CD8-positive, alpha-beta memory T cell (primary cell): Measurements from ENCODE around the gene ZNF808. TPM values are rescaled to one million over a fixed set of nuclear protein-coding genes. Genes with fewer than 3 reads are reported as not detected.
"Not testable (repeated sequence)": the region's sequence is repeated elsewhere in the genome, so short reads cannot be mapped to it uniquely, and the experiment has no call there.

ENCODE experiments used
- CTCF ChIA-PET: fragments of 350-600 bp; sonication (Branson Sonifier 250); formaldehyde crosslinking; loops from one replicate; lab custom pipeline; 2021; ENCODE audit warnings: antibody characterized with exemption; lab: Charles Lee
- POLR2A ChIA-PET: fragments of 350-600 bp; sonication (Branson Sonifier 250); formaldehyde crosslinking; loops from one replicate; lab custom pipeline; 2021; ENCODE audit warnings: antibody characterized with exemption; lab: Charles Lee
- DNase-seq, 5 donors: peaks; one replicate each; pipeline versions ENCODE4 v3.0.0 to v3.0.0-alpha.2; 2020 to 2022; ENCODE audit warnings: mixed read lengths in 1 of 5
- H3K27ac ChIP-seq: one replicate; pipeline ENCODE4 v1.7.0; 2013; ENCODE audit warnings: low read depth, mild to moderate bottlenecking, low read length, moderate library complexity
- H3K27me3 ChIP-seq: 2 replicates; pipeline ENCODE4 v1.7.0; 2013; ENCODE audit warnings: low read length, mild to moderate bottlenecking; ENCODE audit not compliant: insufficient read depth, poor library complexity, severe bottlenecking
- H3K36me3 ChIP-seq: 2 replicates; pipeline ENCODE4 v1.7.0; 2013; ENCODE audit warnings: mild to moderate bottlenecking, low read length, moderate library complexity; ENCODE audit not compliant: insufficient read depth
- H3K4me1 ChIP-seq: 2 replicates; pipeline ENCODE4 v1.7.0; 2013; ENCODE audit warnings: mild to moderate bottlenecking, low read length, moderate library complexity; ENCODE audit not compliant: insufficient read depth
- H3K4me3 ChIP-seq: 2 replicates; pipeline ENCODE4 v1.7.0; 2013; ENCODE audit warnings: mild to moderate bottlenecking, low read length
- H3K9me3 ChIP-seq: 2 replicates; pipeline ENCODE4 v1.7.0; 2013; ENCODE audit warnings: mild to moderate bottlenecking, low read length
- H3K27ac Mint-ChIP-seq, 8 donors: one replicate each; pipeline ENCODE4 v1.8.0; 2020 to 2021; ENCODE audit warnings: mixed read lengths in 8 of 8, mild to moderate bottlenecking in 6 of 8, inconsistent platforms in 3 of 8, moderate library complexity in 3 of 8
- H3K27me3 Mint-ChIP-seq, 2 donors: one replicate each; pipeline ENCODE4 v1.8.0; 2020 to 2021; ENCODE audit warnings: mixed read lengths in 2 of 2, mild to moderate bottlenecking in 1 of 2, moderate library complexity in 1 of 2
- H3K36me3 Mint-ChIP-seq, 3 donors: one replicate each; pipeline ENCODE4 v1.8.0; 2020 to 2021; ENCODE audit warnings: mixed read lengths in 3 of 3, inconsistent platforms in 1 of 3, mild to moderate bottlenecking in 1 of 3
- H3K4me1 Mint-ChIP-seq, 3 donors: one replicate each; pipeline ENCODE4 v1.8.0; 2020 to 2021; ENCODE audit warnings: mixed read lengths in 3 of 3, inconsistent platforms in 1 of 3, mild to moderate bottlenecking in 1 of 3
- H3K4me3 Mint-ChIP-seq, 7 donors: one replicate each; pipeline ENCODE4 v1.8.0; 2020 to 2021; ENCODE audit warnings: mixed read lengths in 7 of 7, mild to moderate bottlenecking in 6 of 7, moderate library complexity in 4 of 7, inconsistent platforms in 2 of 7
- H3K9me3 Mint-ChIP-seq, 5 donors: one replicate each; pipeline ENCODE4 v1.8.0; 2020 to 2022; ENCODE audit warnings: mixed read lengths in 5 of 5, mild to moderate bottlenecking in 3 of 5, moderate library complexity in 2 of 5, inconsistent platforms in 1 of 5
- polyA plus RNA-seq: library from polyadenylated mRNA; unstranded; fragments of 300-500 nt; fragmentation: Illumina TruSeq; gene quantifications from one replicate; pipeline ENCODE4 v1.2.3, GENCODE V29; 2021
- total RNA-seq, 2 experiments: library from RNA; stranded (reverse); gene quantifications; one replicate each; pipeline ENCODE4 v1.2.3, GENCODE V29; 2021

Gene ZNF808
- total and polyA plus RNA-seq, 3 experiments from 2014 or later, result 14.4 to 31.9 (median 28.2) TPM

GRCh38 chr19:52601025-52601973 lies 73.8 kb downstream of the ZNF808 start:
- Mint-ChIP-seq H3K36me3 (peaks cover 7 to 27% (median 25%) of the 10 kb centered on the region in 3 donors), H3K4me3 (peak overlapping the region; percentile 89 to 98 (median 94)), H3K27ac (peak overlapping the region; percentile 59 to 97 (median 89)), H3K4me1 (peaks cover 32 to 49% (median 40%) of the 10 kb centered on the region in 3 donors), H3K9me3 (peaks cover 2 to 30% (median 16%) of the 10 kb centered on the region in 5 donors), H3K27me3 (no peaks in the 10 kb centered on the region)
- Histone ChIP-seq H3K4me1 (peaks cover 9% of the 10 kb centered on the region), H3K27me3 (no peaks in the 10 kb centered on the region), H3K27ac (peak overlapping the region; percentile 63), H3K9me3 (peaks cover 5% of the 10 kb centered on the region), H3K36me3 (peaks cover 5% of the 10 kb centered on the region), H3K4me3 (peak overlapping the region; percentile 84)
- DNase-seq, result peak; percentile 88 to 95 (median 92)
- CTCF ChIA-PET, result no interaction called here
- POLR2A ChIA-PET, result no interaction called here

GRCh38 chr19:52601974-52602366 lies 74.5 kb downstream of the ZNF808 start:
- H3K27me3 Mint-ChIP-seq, CTCF ChIA-PET, H3K36me3 ChIP-seq, H3K27me3 ChIP-seq, POLR2A ChIA-PET, DNase-seq, H3K4me1 ChIP-seq, H3K9me3 ChIP-seq: not testable (repeated sequence)
- H3K4me3 Mint-ChIP-seq, result peak overlapping the region; percentile 89 to 98 (median 94)
- peaks cover 8 to 26% (median 21%) of the 10 kb centered on the region in 3 donors for H3K36me3 Mint-ChIP-seq
- peak overlapping the region; percentile 84 for H3K4me3 ChIP-seq
- H3K27ac Mint-ChIP-seq, result peak overlapping the region in 7 of 8 donors; percentile 59 to 97 (median 87)
- peaks cover 36 to 56% (median 43%) of the 10 kb centered on the region in 3 donors for H3K4me1 Mint-ChIP-seq
- peak overlapping the region; percentile 63 for H3K27ac ChIP-seq
- peaks cover 0 to 30% (median 16%) of the 10 kb centered on the region in 5 donors for H3K9me3 Mint-ChIP-seq

- no peaks in the 10 kb centered on the region for H3K9me3 ChIP-seq
- ChIA-PET CTCF (no interaction called here), POLR2A (interaction anchor here (0.6 kb wide), 1 partner anchor 64 kb away, joined by 7 read pairs; no protein-coding TSS in a partner anchor)
- H3K36me3 ChIP-seq, result peaks cover 5% of the 10 kb centered on the region
- H3K27me3 ChIP-seq, result no peaks in the 10 kb centered on the region
- peaks cover 0 to 26% (median 10%) of the 10 kb centered on the region in 5 donors for H3K9me3 Mint-ChIP-seq
- H3K27ac ChIP-seq, result no peak overlapping the region
- H3K36me3 Mint-ChIP-seq, result peaks cover 7 to 22% (median 18%) of the 10 kb centered on the region in 3 donors
- no peak overlapping the region for H3K4me3 ChIP-seq
- no peak for DNase-seq
- H3K27ac Mint-ChIP-seq, result no peak overlapping the region
- peak overlapping the region in 6 of 7 donors; percentile 45 to 95 (median 92) for H3K4me3 Mint-ChIP-seq
- no peaks in the 10 kb centered on the region for H3K27me3 Mint-ChIP-seq
- peaks cover 36 to 58% (median 43%) of the 10 kb centered on the region in 3 donors for H3K4me1 Mint-ChIP-seq
- peaks cover 9% of the 10 kb centered on the region for H3K4me1 ChIP-seq
Observed at GRCh38 chr19:52602941-52603340, 75.5 kb downstream of the ZNF808 start.

- Histone ChIP-seq H3K36me3 (peaks cover 5% of the 10 kb centered on the region), H3K27ac (no peak overlapping the region), H3K9me3 (no peaks in the 10 kb centered on the region), H3K27me3 (no peaks in the 10 kb centered on the region), H3K4me3 (no peak overlapping the region), H3K4me1 (peaks cover 9% of the 10 kb centered on the region)
- H3K4me3 Mint-ChIP-seq, result peak overlapping the region in 5 of 7 donors; percentile 19 to 94 (median 46)
- ChIA-PET POLR2A (interaction anchor here (0.6 to 0.7 kb wide), 2 partner anchors 268 to 339 kb away, joined by 5 to 6 read pairs; partner anchors contain the start of gene ZNF610), CTCF (no interaction called here)
- DNase-seq, result no peak
- H3K9me3 Mint-ChIP-seq, result peaks cover 0 to 30% (median 12%) of the 10 kb centered on the region in 5 donors
- no peak overlapping the region for H3K27ac Mint-ChIP-seq
- H3K4me1 Mint-ChIP-seq, result peaks cover 37 to 61% (median 45%) of the 10 kb centered on the region in 3 donors
- no peaks in the 10 kb centered on the region for H3K27me3 Mint-ChIP-seq
- peaks cover 7 to 25% (median 18%) of the 10 kb centered on the region in 3 donors for H3K36me3 Mint-ChIP-seq
Observed at GRCh38 chr19:52603558-52604207, 76.2 kb downstream of the ZNF808 start.

Other genes starting within 250 kb of the ZNF808 start
- gene ZNF480, start 230.5 kb upstream of the ZNF808 start, total RNA-seq, result 1 to 10 TPM; 5.6 to 6.6 TPM
- gene ZNF480, start 230.5 kb upstream of the ZNF808 start, polyA plus RNA-seq, result 28.0 TPM
- gene ZNF610, start 191.4 kb upstream of the ZNF808 start, total RNA-seq, result 1 to 10 TPM in 1 of 2 experiments, under 1 TPM in 1; 0.91 to 1.8 TPM
- 1.8 TPM for gene ZNF610, start 191.4 kb upstream of the ZNF808 start, polyA plus RNA-seq
- 10 to 100 TPM; 15.6 to 15.9 TPM for gene ZNF880, start 157.7 kb upstream of the ZNF808 start, total RNA-seq
- 38.9 TPM for gene ZNF880, start 157.7 kb upstream of the ZNF808 start, polyA plus RNA-seq
- 10 to 100 TPM; 11.6 to 14.2 TPM for gene ZNF528, start 129.8 kb upstream of the ZNF808 start, total RNA-seq
- 8.8 TPM for gene ZNF528, start 129.8 kb upstream of the ZNF808 start, polyA plus RNA-seq
- not detected for gene ZNF534, start 98.5 kb upstream of the ZNF808 start, total RNA-seq
- not detected for gene ZNF534, start 98.5 kb upstream of the ZNF808 start, polyA plus RNA-seq
- 1 to 10 TPM in 1 of 2 experiments, under 1 TPM in 1; 0.88 to 1.9 TPM for gene ZNF578, start 74.1 kb upstream of the ZNF808 start, total RNA-seq
- 4.5 TPM for gene ZNF578, start 74.1 kb upstream of the ZNF808 start, polyA plus RNA-seq
- 10 to 100 TPM; 16.8 to 18.3 TPM for gene ZNF701, start 42.6 kb downstream of the ZNF808 start, total RNA-seq
- gene ZNF701, start 42.6 kb downstream of the ZNF808 start, polyA plus RNA-seq, result 17.7 TPM
- gene ZNF83, start 110.7 kb downstream of the ZNF808 start, total RNA-seq, result 10 to 100 TPM; 26.9 to 28.0 TPM
- gene ZNF83, start 110.7 kb downstream of the ZNF808 start, polyA plus RNA-seq, result 23.1 TPM
- gene ZNF611, start 207.4 kb downstream of the ZNF808 start, total RNA-seq, result 10 to 100 TPM; 21.9 to 24.2 TPM
- 44.5 TPM for gene ZNF611, start 207.4 kb downstream of the ZNF808 start, polyA plus RNA-seq